Kidney (tissue), 14 donors: ENCODE results near the gene PDGFB. TPM values are rescaled to one million over a fixed set of nuclear protein-coding genes. Genes with fewer than 3 reads are reported as not detected.
A peak's percentile ranks its signal among the peaks of the same experiment; 100 is the strongest.

ENCODE experiments used
- DNase-seq, 5 donors: peaks; one replicate each; pipeline ENCODE4 v3.0.0-alpha.2; 2013 to 2020
- FAIRE-seq: peaks from 2 replicates; lab custom pipeline; 2012; peaks lifted over from hg19 to GRCh38; lab: Jason Lieb, UNC
- H3K27ac ChIP-seq, 2 donors: one replicate each; pipeline ENCODE4 v1.7.0; 2013; ENCODE audit warnings: low read depth in 2 of 2, low read length in 2 of 2, inconsistent platforms in 1 of 2
- H3K27me3 ChIP-seq: one replicate; pipeline ENCODE4 v1.7.1; 2013; ENCODE audit warnings: low read length, inconsistent platforms; ENCODE audit not compliant: control insufficient read depth, insufficient read depth
- H3K36me3 ChIP-seq, 3 donors: one replicate each; pipeline versions ENCODE4 v1.7.0 to v1.7.1; 2013; ENCODE audit warnings: low read length in 3 of 3, control low read depth in 1 of 3, inconsistent platforms in 1 of 3; ENCODE audit not compliant: insufficient read depth in 3 of 3, control insufficient read depth in 2 of 3
- H3K4me1 ChIP-seq, 3 donors: one replicate each; pipeline versions ENCODE4 v1.7.0 to v1.7.1; 2013; ENCODE audit warnings: low read length in 3 of 3, inconsistent platforms in 1 of 3, low read depth in 1 of 3; ENCODE audit not compliant: control insufficient read depth in 2 of 3, insufficient read depth in 2 of 3
- H3K4me3 ChIP-seq, 3 donors: one replicate each; pipeline versions ENCODE4 v1.7.0 to v1.8.1; 2013; ENCODE audit warnings: low read length in 3 of 3, control low read depth in 1 of 3, inconsistent platforms in 1 of 3
- H3K9ac ChIP-seq, 3 donors: one replicate each; pipeline versions ENCODE4 v1.7.0 to v1.7.1; 2013; ENCODE audit warnings: low read length in 3 of 3, control low read depth in 1 of 3, inconsistent platforms in 1 of 3
- H3K9me3 ChIP-seq, 3 donors: one replicate each; pipeline versions ENCODE4 v1.7.0 to v1.7.1; 2013; ENCODE audit warnings: low read length in 3 of 3, control low read depth in 1 of 3, inconsistent platforms in 1 of 3; ENCODE audit not compliant: control insufficient read depth in 2 of 3, insufficient read depth in 1 of 3
- CTCF ChIP-seq: IDR thresholded peaks from 3 replicates; pipeline ENCODE4 v1.5.1; 2012; ENCODE audit warnings: mild to moderate bottlenecking, moderate library complexity, borderline replicate concordance; ENCODE audit not compliant: insufficient read depth; ENCODE audit errors: extremely low read depth
- intact Hi-C: fragments of 100-400 bp; cut with DNase I; formaldehyde crosslinking; loops from one replicate; pipeline ENCODE4 v1.11.1; 2022
- polyA plus RNA-seq: library from polyadenylated mRNA; stranded (reverse); fragments of 350-450 nt; fragmentation: Illumina TruSeq; extraction: RNeasy Lipid Tissue Mini Kit (QIAGEN cat#74804); gene quantifications from one replicate; pipeline ENCODE4 v1.2.3, GENCODE V29; 2014; ENCODE audit warnings: low read depth, low replicate concordance; ENCODE audit not compliant: insufficient read depth
- total RNA-seq: library from RNA; stranded (reverse); fragmentation: NEBNext Ultra II Directional; extraction: Animal tissue kit (Norgen Biotek cat#: 25700); gene quantifications from one replicate; pipeline ENCODE4 v1.2.1, GENCODE V29; 2021
- donor health status: control.
- donor health status: control.
- donor health status: control.
- donor health status: control.
- donor health status: control.
- donor health status: DM: yes; HTN: yes; CAD: no.
- donor health status: Normal renal cell carcinoma (clear cell type).

The PDGFB gene
- total and polyA plus RNA-seq, 2 donors from 2014 or later: 10.4 to 14.2 TPM

DNA sequence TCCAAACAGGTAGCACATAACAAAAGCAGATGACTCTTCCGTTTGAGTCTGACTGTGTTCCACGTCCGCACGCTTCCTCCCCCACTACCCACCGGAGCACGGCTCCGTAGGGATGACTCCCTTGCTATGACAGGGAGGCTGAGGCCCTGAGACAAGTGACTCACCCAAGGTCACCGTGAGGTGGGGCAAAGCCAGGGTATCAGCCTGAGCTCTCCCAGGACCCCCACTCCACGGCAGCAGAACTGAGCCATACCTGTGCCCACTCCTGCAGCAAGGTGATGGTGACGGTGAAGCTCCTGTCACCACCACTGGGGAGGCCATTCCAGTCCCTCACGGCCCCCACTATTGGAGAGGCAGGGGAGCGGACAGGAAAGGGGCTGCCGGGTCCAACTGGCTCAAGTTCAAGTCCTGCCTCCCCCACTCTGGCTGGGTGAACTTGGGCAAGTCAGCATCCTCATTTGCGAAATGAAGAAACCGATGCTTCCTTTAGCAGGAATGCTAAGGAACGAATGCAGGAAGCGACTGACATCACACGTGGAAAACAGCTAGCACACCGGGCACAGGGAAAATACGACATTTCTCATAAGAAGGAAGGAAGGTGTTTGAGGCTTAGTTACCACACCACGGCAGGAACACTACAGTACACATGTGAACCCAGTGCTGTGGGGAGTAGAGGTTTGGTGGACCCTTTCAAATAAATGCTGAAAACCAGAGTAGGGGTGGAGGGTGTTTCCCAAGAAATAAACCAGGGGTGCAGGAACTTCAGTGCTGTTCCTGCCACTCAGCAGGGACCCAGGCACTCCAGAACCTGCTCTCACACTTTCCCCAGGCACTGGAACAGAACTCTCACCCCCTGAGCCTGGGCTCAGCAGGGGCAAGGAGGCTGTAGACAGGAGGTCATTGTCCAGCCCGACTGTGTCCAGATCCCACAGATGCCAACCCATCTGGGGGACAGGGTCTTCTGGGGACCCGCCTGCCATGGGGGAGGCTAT lies 59.9 kb downstream of the PDGFB start:
- FAIRE-seq: no peak
- peak in 1 of 5 donors; percentile 72 for DNase-seq
- intact Hi-C loops: loop anchor here (10.0 kb wide), 1 partner anchor 50 kb away; no protein-coding TSS in a partner anchor
- Histone ChIP-seq H3K4me3 (no peak overlapping the region), H3K36me3 (no peaks in the 10 kb centered on the region), H3K27me3 (no peaks in the 10 kb centered on the region), H3K9ac (peak overlapping the region in 1 of 3 donors; percentile 41), H3K27ac (peak overlapping the region; percentile 20 to 72), H3K9me3 (peaks cover 0 to 5% (median 2%) of the 10 kb centered on the region in 3 donors), H3K4me1 (peaks cover 0 to 11% (median 6%) of the 10 kb centered on the region in 3 donors)
- no peak for TF ChIP-seq CTCF

GRCh38 chr22:39183991-39184585 lies 60.7 kb downstream of the PDGFB start:
- peaks cover 0 to 15% (median 6%) of the 10 kb centered on the region in 3 donors for H3K4me1 ChIP-seq
- H3K9me3 ChIP-seq: peaks cover 0 to 5% (median 2%) of the 10 kb centered on the region in 3 donors
- no peak for FAIRE-seq
- intact Hi-C loops: loop anchor here (10.0 kb wide), 1 partner anchor 51 kb away; no protein-coding TSS in a partner anchor
- H3K9ac ChIP-seq: no peak overlapping the region
- peak in 2 of 5 donors; percentile 27 to 83 for DNase-seq
- TF ChIP-seq CTCF: no peak
- no peaks in the 10 kb centered on the region for H3K36me3 ChIP-seq
- H3K27ac ChIP-seq: no peak overlapping the region
- H3K27me3 ChIP-seq: no peaks in the 10 kb centered on the region
- H3K4me3 ChIP-seq: no peak overlapping the region

DNA sequence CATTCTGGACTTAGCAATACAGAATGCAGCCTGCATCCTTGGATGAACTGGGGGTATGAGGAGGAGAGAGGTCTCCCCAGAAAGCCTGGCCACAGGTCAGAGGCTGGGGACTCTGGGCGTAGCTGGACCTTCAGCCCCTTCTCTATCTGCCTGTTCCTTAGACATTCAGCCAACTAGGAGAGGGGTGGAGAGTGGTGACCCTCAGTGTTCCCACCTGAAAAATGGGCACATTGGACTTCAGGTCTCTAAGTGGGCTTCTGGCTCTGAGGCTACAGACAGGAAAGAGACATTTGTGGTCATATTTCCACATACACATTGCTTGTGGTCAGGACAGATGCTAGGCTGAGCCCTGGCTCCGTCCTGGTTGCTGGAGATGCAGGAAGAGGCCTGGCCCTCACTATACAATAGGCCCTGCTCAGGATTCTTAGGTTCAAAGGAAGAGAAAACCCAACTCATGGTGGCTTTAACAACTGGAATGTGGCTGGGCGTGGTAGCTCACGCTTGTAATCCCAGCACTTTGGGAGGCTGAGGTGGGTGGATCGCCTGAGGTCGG lies 62.2 kb downstream of the PDGFB start:
- H3K9me3 ChIP-seq: peaks cover 0 to 5% (median 2%) of the 10 kb centered on the region in 3 donors
- H3K36me3 ChIP-seq: no peaks in the 10 kb centered on the region
- H3K27ac ChIP-seq: no peak overlapping the region
- H3K4me1 ChIP-seq: peaks cover 0 to 21% (median 11%) of the 10 kb centered on the region in 3 donors
- FAIRE-seq (no peak), DNase-seq (no peak)
- TF ChIP-seq CTCF: no peak
- H3K9ac ChIP-seq: no peak overlapping the region
- H3K27me3 ChIP-seq: no peaks in the 10 kb centered on the region
- intact Hi-C loops: loop anchor here (10.0 kb wide), 1 partner anchor 52 kb away; no protein-coding TSS in a partner anchor
- H3K4me3 ChIP-seq: no peak overlapping the region
